OCI-M1 (cell line): Measurements from ENCODE around the gene ST6GALNAC3.
"Not testable (repeated sequence)": the region's sequence is repeated elsewhere in the genome, so short reads cannot be mapped to it uniquely, and the experiment has no call there.

Experiments
- DNase-seq: peaks from one replicate; lab custom pipeline; 2025; lab: John Stamatoyannopoulos, UW

ST6GALNAC3 gene

DNA sequence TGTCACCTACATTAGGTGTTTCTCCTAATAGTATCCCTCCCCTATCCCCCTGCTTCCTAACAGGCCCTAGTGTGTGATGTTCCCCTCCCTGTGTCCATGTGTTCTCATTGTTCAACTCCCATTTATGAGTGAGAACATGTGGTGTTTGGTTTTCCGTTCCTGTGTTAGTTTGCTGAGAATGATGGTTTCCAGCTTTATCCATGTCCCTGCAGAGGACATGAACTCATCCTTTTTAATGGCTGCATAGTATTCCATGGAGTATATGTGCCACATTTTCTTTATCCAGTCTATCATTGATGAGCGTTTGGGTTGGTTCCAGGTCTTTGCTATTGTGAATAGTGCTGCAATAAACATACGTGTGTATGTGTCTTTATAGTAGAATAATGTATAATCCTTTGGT is 267.3 kb downstream of the ST6GALNAC3 start:
- DNase-seq = not testable (repeated sequence)

DNA sequence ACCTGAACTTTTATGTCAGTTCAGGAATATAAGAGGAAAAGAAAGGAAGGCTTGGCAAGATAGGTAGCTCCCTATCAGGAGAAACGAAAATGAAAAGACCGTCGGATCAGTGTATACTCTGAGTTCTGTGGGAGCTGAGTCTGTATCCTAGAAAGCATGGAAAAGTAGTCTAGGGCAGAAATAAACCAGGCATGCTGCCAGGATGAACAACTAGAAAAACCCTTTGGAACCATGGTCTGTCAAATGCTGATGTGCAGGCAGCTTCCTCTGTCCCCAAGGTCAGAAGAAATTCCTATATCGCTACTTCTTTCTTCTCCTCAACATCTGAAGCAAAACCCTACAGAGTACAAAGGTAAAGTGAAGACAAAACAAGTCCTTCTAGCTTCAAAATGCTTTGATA is 268.8 kb downstream of the ST6GALNAC3 start:
- no peak for DNase-seq

DNA sequence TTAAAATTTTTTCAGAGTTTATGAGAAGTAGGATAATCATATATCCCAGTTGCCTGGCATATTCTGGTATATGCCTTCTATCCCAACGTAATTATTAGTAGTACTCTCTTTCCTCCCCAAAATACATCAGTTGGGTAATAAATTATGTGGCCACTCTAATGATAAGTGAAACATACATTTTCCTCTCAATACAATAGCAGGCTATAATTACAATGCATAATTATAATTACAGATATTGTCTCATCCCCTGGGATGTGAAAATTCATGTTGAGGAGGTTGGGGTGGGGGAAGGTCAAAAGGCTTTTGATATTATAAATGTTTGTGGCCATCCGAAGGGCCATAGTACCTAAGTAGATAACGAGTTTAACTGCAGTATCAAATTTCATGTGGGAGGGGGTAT is 277.1 kb downstream of the ST6GALNAC3 start:
- peak; percentile 20 for DNase-seq

DNA sequence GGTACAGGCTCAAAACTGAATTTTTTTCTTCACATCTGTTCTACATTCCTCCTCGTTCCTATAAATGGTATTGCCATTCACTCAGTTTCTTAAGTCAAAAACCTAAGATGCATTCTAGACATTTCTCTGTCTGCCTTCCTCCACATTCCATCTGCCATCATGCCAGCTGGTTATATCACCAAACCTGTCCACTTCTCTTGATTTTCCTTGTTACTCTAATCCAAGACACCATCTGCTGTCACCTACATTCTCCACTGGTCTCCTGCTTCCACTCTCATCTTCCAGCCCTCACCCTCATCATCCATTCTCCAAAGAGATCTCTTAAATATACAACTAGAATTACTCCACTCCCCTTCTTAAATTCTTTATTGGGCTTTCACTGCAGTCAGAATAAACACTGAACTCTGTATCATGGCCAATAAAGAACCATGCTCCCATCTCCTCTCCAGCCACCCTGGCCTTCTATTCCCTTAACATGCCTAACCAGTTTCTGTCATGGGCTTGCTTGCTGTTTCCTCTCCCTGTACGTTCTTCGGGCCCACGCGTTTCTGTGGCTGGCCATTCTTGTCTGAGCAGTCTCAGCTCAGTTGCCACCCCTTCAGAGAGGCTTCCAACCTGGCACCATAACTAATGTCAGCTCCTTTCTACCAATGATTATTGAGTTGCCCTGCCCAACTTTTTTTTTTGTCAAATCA is 278.3 kb downstream of the ST6GALNAC3 start:
- no peak for DNase-seq

DNA sequence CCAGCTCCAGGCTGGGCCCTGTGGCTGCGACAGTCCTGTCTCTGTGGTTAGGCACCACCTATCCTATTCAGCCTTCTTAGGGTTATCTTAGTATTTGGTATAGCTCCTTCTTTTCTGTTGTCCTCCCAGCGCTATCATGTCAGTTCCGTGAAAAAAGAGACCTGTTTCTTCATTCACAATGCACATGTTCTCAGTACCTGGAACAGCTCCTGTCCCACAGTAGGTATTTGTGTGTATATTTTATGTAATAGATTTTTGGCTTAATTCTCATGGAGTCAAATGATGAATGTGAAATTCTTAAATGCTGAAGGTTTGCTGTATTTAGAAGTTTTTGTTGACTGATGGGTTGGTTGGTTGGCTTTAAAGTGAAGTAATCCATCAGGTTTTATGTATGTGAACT is 279.7 kb downstream of the ST6GALNAC3 start:
- no peak for DNase-seq

DNA sequence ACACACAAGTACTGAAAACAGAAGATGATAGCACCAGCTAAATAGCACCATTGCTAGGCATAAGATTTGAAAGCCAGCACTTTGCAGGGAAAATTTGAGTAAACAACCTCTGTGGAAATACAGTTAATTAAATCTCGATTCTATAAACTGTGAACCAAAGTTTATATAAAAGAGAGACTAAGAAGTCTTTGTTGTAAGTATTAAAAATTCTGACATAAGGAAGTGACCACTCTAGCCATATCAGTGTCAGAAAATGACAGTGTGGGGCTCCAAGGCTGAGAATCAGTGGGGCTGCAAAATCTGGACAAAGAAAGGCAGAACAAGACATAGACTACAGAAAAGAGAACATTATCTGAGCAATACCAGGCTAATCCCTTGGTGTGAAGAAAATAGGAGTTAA is 292.2 kb downstream of the ST6GALNAC3 start:
- DNase-seq = no peak

DNA sequence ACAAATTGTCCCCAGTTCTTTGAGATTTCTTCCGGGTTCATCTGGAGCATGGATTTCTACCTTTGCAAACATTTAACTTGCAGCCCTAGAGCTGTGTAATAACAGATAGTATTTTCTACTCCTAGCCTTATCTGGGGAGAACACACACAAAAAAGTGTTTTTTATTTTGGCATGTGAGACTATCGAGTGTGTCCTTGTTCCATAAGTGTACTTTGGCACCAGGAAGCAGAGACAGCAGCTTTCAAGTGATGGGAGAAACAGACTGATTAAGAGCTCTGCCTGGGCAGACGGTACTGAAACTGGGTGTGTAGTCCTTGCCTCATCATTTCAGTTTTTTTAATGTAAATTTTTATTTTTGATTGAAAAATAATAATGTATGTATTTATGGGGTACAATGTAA is 297.4 kb downstream of the ST6GALNAC3 start:
- no peak for DNase-seq

DNA sequence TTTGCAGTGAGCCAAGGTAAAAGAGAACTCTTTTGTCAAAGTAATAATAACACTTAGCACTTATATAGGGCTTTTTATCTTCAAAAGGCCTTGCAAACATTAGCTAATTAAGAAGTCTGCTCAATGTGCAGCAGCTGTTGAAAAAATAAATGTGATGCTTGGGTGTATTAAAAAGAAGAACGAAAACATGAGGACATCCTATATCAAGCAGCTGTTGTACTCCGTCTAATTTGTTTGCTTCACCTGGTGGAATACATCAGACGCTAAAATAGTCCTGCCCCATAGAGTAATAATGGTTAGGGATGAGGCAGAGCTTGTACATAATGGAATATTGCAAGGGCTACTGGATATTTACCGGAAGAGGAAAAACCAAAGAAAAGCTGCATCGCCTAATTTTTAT is 299.5 kb downstream of the ST6GALNAC3 start:
- DNase-seq = no peak

DNA sequence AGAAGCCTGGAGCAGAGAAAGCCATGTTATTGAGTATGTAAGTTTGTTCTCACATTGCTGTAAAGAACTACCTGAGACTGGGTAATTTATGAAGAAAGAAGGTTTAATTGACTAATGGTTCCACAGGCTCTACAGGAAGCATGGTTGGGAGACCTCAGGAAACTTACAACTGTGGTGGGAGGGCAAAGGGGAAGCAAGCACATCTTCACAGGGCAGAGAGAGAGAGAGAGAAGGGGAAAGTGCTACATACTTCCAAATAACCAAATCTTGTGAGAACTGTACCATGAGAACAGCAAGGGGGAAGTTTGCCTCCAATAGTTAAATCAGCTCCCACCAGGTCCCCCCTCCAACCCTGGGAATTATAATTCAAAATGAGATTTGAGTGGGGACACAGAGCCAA is 302.7 kb downstream of the ST6GALNAC3 start:
- no peak for DNase-seq

DNA sequence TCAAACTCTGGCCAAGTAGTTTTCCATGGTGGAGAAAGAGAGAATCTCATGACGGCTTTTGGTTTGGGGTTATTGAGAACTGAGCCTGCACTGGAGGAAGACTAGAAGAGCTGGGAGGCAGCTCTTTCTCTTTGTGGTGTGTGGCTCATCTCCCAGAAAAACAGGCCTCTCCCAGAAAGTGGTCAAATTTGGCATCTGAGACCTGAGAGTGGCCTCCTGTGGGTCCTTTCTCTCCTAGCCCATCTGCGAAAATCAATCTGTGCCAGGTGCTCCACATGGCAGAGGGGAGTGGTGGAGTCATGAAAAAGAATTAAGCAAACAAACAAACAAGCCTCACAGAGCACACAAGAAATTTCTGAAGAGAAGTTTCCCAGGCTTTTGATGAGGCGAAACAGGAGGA is 305.0 kb downstream of the ST6GALNAC3 start:
- DNase-seq = no peak

DNA sequence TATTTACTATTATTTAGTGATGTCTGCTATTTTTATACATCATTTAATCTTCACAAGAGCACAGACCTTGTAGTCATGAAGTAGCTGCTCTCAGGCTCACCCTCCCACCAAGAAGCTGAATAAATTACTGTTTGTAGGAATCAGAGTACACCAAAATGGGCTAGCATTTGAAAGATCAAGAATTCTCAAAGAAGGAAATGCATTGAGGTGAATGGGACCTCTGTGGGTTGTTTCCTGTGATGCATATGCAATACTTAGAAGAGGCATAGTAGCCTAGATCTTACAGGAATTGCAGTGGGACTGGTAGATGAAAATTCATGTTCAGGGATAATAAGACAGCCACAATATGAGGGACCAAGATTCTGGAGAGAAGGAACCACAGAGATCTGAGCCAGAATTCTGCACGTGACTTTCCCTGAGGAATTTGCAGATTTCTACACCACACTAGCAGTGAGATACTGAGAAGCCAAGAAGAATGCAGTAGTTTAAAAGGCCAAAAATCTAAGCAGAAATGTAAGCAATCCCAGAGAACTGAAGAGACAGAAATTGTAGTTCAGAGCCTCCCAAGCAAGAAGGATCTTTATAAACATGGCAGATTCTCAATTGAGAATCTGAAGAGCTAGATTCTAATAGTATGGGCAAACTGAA is 307.0 kb downstream of the ST6GALNAC3 start:
- DNase-seq = no peak

DNA sequence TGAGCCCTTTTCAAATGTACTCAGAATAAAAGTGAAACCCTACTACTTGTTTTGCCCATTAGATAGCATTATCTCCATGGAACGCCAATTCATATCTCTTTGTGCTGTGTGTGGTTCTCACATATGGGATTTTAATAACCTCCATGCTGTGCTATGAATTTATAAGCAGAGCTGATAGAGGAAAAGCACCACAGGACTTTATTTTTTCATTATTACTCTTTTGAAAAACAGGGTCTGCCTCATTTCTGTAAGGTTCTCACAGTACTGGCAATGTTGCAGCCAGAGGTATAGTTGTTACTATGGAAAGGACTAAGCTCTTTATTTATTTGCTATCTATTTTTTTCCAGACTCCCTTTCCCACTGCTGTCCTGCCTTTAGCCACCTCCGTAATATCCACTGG is 313.7 kb downstream of the ST6GALNAC3 start:
- DNase-seq = no peak

DNA sequence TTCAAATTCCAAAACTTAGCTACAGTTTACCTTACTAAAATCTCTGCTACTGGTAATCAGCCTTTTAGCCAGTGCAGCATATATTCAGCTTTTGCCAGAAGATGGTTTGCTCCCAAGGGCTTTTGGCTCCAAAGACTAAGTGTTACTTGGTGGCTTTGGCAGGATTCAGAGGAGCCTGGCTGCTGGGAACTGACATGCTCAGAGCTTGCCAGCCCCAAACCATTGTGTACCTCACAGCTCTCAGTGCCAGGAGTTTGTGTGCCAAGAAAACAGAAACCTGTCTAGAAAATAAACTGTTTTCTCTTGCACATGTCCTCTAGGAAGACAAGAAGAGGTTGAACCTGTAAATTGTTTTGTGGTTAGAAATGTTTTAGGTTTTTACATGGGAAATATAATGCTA is 315.9 kb downstream of the ST6GALNAC3 start:
- DNase-seq = no peak

DNA sequence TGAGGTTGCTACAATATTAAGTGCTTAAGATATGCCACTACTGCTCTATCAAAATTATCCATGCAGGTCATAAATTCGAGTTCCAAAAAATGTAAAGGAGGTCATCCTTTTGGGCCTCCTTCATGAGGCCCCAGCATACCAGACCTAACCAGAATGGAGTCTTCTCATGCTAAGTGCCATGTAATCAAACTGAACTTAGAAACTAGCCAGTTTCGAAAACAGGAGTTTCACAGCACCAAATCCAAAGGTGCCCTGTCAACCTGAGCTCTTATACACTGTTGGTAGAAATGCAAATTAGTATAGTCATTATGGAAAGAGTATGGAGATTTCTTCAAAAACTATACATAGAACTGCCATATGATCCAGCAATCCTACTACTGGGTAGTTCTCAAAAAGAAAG is 320.5 kb downstream of the ST6GALNAC3 start:
- DNase-seq = no peak

DNA sequence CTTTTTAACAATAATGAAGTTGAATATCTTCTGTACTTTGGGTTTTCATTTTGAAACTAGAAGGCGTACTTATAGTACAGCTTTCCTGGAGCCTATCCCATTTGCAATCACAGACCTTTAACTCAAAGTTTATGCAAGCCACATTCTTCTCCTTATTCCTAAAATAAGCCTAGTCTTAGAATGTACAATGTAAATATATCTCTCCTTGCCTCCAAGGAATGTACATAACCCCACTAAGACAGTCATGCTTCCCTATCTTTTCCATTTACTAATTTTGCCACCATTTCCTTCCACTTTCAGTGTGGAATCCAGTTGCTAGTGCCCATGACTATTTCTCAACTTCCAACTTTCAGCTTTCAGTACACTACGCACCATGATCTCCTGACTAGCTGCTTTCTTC is 327.6 kb downstream of the ST6GALNAC3 start:
- no peak for DNase-seq

DNA sequence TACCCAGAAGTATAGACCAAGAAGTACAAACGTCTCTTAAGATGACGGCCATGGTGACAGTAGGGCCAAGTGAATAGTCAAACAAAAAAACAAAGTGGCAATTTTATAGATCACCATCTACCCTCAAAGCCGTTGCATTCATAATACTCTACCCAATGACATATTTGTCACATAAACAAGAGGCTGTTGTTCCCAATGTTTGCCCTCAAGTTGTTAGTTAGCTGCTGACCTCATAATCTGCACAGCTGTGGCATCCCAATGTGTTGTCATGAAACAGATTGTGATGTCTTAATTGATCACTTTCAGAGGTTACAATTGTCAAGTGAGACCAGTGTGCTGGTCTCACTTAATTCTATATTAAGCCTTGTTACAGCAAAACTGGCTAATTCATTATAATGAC is 333.8 kb downstream of the ST6GALNAC3 start:
- no peak for DNase-seq

DNA sequence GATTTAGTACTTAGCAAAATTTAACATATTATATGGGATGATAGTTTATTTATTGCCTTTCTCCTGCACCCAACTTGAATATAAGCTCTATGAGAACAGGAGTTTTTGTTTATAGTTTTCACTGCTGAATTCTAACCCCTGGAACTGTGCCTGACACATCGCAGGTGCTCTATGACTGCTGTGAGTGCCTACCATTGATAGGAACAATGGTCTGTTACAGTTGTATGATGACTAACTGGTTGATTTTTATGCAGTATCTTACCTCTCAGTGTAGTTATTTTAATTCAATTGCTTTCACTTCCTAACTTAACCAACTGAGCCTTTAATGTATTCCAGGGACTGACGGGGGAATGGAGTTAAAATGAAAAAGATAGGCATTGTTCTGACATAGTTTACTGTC is 336.0 kb downstream of the ST6GALNAC3 start:
- DNase-seq = no peak

DNA sequence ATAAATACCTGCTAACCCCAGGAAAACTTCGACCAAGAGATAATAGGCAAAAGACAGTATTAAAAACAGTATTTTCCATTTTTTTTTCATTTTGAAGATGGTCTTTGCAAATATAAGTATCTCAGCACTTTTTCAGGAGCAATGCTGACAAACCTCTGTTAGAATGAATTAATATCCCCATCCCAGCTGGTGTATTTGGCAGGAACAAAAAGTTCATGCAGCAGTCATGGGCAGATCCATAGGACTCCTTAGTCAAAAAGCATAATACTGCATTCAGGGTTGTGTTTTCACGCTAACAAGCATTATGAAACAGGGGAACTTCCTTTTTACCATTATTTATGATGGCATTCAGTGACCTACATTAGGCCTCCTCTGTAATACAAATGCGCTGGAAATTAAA is 344.0 kb downstream of the ST6GALNAC3 start:
- DNase-seq = no peak

DNA sequence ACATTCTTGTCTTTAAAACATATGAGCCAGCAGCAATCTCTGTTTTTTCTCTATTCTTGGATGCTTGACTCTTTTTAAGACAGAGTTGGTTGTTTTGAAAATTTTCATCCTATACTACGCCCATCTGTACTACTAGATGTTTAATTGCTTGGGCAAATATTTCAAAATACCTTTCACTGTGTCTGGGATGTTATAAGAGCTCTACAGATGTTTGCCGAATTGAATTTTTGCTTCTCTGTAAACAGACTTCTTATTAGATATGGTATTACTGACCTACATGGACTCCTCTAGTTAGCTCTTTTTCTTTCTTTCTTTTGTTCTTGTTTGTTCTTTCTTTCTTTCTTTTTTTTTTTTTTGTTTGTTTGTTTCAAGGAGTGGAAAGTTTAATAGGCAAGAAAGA is 345.1 kb downstream of the ST6GALNAC3 start:
- DNase-seq = no peak

DNA sequence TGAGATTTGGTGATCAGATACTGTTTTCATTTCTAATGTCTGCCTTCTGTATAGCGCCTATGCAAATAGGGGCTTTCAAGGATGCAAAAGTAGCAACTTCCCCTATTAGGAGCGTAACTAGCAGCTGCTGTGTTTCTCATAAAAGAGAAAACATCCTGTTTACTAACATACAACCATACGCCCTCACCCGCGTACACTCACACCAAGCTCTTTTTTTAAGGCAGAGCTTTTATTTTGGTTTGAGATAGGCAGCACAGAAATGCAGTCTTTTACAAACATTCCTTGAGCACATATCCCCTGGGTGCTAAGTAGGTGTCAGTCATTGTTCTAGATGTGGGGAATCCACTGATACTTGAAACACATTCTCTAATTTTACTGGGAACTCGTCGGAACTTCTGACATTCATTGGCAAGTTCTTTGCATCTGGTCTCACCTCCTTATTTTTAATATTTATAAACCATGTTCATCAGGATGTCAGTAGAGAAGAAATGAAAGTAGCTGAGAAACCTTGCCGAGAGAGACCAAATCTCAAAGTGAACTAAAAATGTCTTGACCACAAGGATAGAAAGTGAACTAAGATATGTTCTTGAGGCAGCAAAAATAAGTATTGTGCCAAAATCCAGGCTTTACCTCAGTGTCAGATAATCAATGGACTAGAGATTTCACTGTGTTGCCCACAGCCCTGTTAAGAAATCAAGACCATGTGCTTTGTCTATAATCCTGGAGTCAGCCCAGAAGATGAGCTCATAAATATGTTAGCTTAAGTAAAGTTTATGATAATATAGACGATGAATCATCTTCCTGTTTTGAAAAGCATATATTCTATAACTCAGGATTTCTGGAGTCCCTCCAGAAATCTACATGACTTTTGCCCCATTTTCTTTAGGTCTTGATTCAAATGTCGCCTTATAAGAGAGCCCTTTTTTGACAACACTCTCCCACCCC is 350.9 kb downstream of the ST6GALNAC3 start:
- peak; percentile 56 for DNase-seq

DNA sequence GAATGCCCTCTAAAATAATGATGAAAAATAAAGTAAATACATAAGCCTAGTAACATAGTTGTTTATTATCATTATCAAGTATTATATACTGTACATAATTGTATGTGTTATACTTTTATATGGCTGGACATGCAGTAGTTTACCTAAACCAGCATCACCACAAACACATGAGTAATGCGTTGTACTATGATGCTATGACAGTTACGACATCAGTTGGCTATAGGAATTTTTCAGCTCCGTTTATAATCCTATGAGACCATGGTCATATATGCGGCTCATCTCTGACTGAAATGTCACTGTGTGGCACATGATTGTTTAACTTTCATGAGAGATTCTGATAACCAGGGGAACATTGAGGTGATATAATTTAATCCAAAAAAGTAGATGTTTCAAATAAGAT is 352.1 kb downstream of the ST6GALNAC3 start:
- DNase-seq = no peak

DNA sequence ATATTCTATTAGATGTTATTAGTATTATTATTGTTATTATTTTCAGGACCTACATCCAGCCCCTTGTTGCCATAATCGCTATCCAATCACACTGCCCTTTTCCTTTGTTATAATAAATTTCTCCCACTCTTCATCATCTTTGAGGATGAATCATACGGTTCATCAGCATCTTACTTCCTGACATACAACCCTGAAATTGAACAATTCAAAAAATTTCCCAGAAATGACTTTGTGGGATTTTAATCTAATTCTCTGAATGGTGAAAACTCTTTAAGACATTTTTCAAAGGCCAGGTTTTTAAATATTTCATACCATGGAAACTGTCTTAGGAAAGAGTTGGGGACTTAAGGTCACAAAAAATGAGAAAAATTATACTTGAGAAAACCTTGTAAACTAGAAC is 353.5 kb downstream of the ST6GALNAC3 start:
- no peak for DNase-seq

DNA sequence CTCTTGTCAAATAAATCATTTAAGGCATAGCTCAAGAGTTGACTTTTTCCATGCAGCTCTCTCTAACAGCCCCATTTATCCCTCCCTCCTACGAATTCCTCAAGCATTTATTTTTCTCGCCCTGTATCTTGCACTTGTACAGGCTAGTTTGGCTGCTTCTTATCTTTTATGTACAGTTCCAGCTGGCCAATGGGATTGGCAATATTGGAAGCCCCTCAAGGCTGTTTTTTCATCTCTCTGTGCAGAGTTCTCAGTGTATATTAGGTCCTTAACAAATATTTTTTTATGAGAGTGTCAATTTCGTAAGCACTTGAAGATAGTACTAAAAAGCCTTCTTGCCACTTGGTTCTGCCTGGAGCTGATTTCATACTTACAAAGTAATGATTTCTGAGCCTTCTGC is 356.0 kb downstream of the ST6GALNAC3 start:
- DNase-seq = no peak
